ENCODE data around the gene RGS1. TPM values are rescaled to one million over a fixed set of nuclear protein-coding genes. Genes with fewer than 3 reads are reported as not detected.

Gene RGS1
- total RNA-seq, 5 donors from 2014 or later (not counting 1 experiment from before 2014, with no cell fraction given), result 7.1 to 439 (median 15.3) TPM

DNA sequence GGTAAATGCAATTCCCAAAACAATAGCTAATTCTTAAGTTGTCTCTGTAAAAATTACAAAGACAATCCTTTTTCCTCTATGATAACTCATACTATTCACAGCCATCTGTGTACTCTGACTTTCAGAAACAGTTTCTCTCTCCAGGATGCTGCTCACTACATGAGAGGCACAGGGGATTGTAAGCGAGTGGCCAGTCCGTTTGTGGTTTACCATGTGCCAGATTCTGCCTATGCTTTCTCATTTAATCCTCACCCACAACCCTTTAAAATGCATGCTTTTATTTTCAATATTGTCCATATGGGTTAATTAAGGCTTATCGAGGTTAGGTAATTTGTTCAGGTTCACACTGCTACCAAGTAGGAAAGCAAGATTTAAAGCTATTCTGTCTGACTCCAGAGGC, 23.0 kb downstream of the RGS1 start:
- ChIA-PET POLR2A (interaction anchor here in 1 of 2 donors (0.5 kb wide), 1 partner anchor 331 kb away, joined by 6 read pairs; no protein-coding TSS in a partner anchor), CTCF (interaction anchor here (0.6 to 1.4 kb wide), 5 partner anchors 15 to 126 kb away, joined by 3 to 4 read pairs (median 3); no protein-coding TSS in a partner anchor)

DNA sequence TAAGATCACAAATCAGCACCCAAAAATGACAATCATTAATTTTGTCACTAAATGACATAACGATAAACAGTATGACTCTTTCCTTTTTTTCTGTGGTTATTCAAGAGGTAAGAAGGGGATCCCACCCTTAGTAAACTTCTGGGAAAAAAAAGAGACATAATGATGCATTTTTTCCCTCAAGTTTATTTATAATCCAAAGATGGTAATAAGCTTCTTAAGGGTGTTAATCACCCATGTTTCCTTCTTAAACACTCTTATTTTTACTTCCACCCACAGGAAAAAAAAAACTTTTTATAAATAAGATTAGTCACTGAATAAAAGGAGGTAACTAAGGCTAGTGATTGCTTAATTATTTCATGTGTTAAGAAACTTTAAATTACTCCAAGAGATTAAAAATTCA, 24.7 kb downstream of the RGS1 start:
- no peak overlapping the region for H3K27ac ChIP-seq (ENCODE audit: low read length)
- no peaks in the 10 kb centered on the region for H3K27me3 ChIP-seq (replicated peaks in 1 of 2; ENCODE audit: control insufficient read depth in 2 of 2, extremely low read depth in 1 of 2, insufficient read depth in 2 of 2, low read length in 1 of 2)
- ATAC-seq (replicated peaks in 1 of 4) (no peak), DNase-seq (no peak)
- no peaks in the 10 kb centered on the region for H3K4me1 ChIP-seq (ENCODE audit: control insufficient read depth in 1 of 2, extremely low read depth in 1 of 2, insufficient read depth in 2 of 2, low read length in 2 of 2)
- H3K9me3 Mint-ChIP-seq, result no peaks in the 10 kb centered on the region
- no peak overlapping the region for H3K4me3 ChIP-seq (ENCODE audit: control insufficient read depth in 1 of 2, extremely low read depth in 1 of 2, low read length in 1 of 2)
- H3K9me3 ChIP-seq, result no peaks in the 10 kb centered on the region
- no peaks in the 10 kb centered on the region for H3K27me3 Mint-ChIP-seq
- POLR2A ChIA-PET, result no interaction called here
- no CpG with 5 or more reads among the region's 1 CpG for WGBS (ENCODE audit: insufficient coverage)
- CTCF ChIA-PET, result interaction anchor here in 1 of 2 donors (0.7 to 1.1 kb wide), 4 partner anchors 11 to 208 kb away, joined by 3 to 5 read pairs (median 4); no protein-coding TSS in a partner anchor
- H3K4me3 Mint-ChIP-seq, result no peak overlapping the region
- H3K4me1 Mint-ChIP-seq, result peaks cover 0 to 23% (median 0%) of the 10 kb centered on the region in 3 donors
- no peaks in the 10 kb centered on the region for H3K36me3 Mint-ChIP-seq
- H3K27ac Mint-ChIP-seq, result no peak overlapping the region
- no peaks in the 10 kb centered on the region for H3K36me3 ChIP-seq (ENCODE audit: control insufficient read depth in 2 of 2, extremely low read depth in 1 of 2, insufficient read depth in 1 of 2, low read length in 1 of 2)

More for the DNA sequence above, 23.0 kb downstream of the RGS1 start:
- no peaks in the 10 kb centered on the region for H3K9me3 Mint-ChIP-seq
- Histone ChIP-seq H3K4me1 (ENCODE audit: control insufficient read depth in 1 of 2, extremely low read depth in 1 of 2, insufficient read depth in 2 of 2, low read length in 2 of 2) (no peaks in the 10 kb centered on the region), H3K36me3 (ENCODE audit: control insufficient read depth in 2 of 2, extremely low read depth in 1 of 2, insufficient read depth in 1 of 2, low read length in 1 of 2) (no peaks in the 10 kb centered on the region), H3K27ac (ENCODE audit: low read length) (no peak overlapping the region), H3K9me3 (no peaks in the 10 kb centered on the region), H3K4me3 (ENCODE audit: control insufficient read depth in 1 of 2, extremely low read depth in 1 of 2, low read length in 1 of 2) (no peak overlapping the region), H3K27me3 (replicated peaks in 1 of 2; ENCODE audit: control insufficient read depth in 2 of 2, extremely low read depth in 1 of 2, insufficient read depth in 2 of 2, low read length in 1 of 2) (no peaks in the 10 kb centered on the region)
- H3K4me3 Mint-ChIP-seq, result no peak overlapping the region
- ATAC-seq (replicated peaks in 1 of 4), result no peak
- H3K36me3 Mint-ChIP-seq, result no peaks in the 10 kb centered on the region
- no peak overlapping the region for H3K27ac Mint-ChIP-seq
- no CpG with 5 or more reads among the region's 3 CpGs for WGBS (ENCODE audit: insufficient coverage)
- H3K27me3 Mint-ChIP-seq, result peaks cover 3 to 4% of the 10 kb centered on the region in 2 donors
- no peak for DNase-seq
- H3K4me1 Mint-ChIP-seq, result peaks cover 0 to 19% (median 0%) of the 10 kb centered on the region in 3 donors

DNA sequence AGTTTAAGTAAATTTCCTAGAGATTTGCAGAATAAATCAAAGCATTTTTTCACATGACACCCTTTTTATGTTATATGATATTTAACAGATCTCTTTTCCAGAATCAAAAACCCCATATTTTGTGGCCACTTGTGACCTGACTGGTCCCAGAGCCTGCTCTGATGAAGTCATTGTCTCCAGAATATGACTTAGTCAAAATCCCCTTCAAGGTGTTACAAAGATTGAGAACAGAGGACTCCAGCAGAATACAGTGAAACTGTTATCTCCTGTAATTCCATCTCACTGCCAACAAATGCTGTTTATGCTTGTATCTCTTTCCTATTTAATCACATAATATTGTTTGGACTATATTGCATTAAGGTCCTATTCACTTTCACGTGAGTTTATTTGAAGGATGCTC, 25.6 kb downstream of the RGS1 start:
- no peak overlapping the region for H3K4me3 Mint-ChIP-seq
- no peaks in the 10 kb centered on the region for H3K27me3 Mint-ChIP-seq
- H3K27me3 ChIP-seq (replicated peaks in 1 of 2; ENCODE audit: control insufficient read depth in 2 of 2, extremely low read depth in 1 of 2, insufficient read depth in 2 of 2, low read length in 1 of 2), result no peaks in the 10 kb centered on the region
- ATAC-seq (replicated peaks in 1 of 4) (peak in 1 of 4 experiments; percentile 51), DNase-seq (no peak)
- ChIA-PET POLR2A (no interaction called here), CTCF (no interaction called here)
- no peaks in the 10 kb centered on the region for H3K36me3 Mint-ChIP-seq
- no peak overlapping the region for H3K27ac Mint-ChIP-seq
- no peak overlapping the region for H3K4me3 ChIP-seq (ENCODE audit: control insufficient read depth in 1 of 2, extremely low read depth in 1 of 2, low read length in 1 of 2)
- H3K9me3 Mint-ChIP-seq, result no peaks in the 10 kb centered on the region
- H3K36me3 ChIP-seq (ENCODE audit: control insufficient read depth in 2 of 2, extremely low read depth in 1 of 2, insufficient read depth in 1 of 2, low read length in 1 of 2), result no peaks in the 10 kb centered on the region
- no peaks in the 10 kb centered on the region for H3K9me3 ChIP-seq
- no CpG with 5 or more reads among the region's 1 CpG for WGBS (ENCODE audit: insufficient coverage)
- peaks cover 0 to 25% (median 0%) of the 10 kb centered on the region in 3 donors for H3K4me1 Mint-ChIP-seq
- H3K27ac ChIP-seq (ENCODE audit: low read length), result no peak overlapping the region
- peaks cover 0 to 3% of the 10 kb centered on the region in 2 experiments for H3K4me1 ChIP-seq (ENCODE audit: control insufficient read depth in 1 of 2, extremely low read depth in 1 of 2, insufficient read depth in 2 of 2, low read length in 2 of 2)

DNA sequence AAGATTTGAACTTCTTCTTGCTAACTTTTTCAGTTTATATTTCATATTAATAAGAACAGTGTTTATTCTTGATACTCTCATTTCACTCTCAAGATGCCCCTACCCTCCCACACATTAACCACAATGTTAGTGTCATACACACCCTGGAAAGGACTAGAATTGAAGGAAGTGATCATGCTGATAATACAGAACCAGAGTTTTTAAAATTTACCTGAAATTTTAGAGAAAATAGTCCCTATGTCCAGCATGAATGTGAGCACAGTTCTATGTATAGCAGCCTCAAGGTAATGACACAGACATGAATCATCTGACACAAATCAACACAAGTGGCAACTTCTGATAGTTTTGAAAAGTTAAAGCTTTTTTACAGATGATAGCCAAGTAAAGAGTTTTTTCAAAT, 26.0 kb downstream of the RGS1 start:
- H3K4me1 ChIP-seq (ENCODE audit: control insufficient read depth in 1 of 2, extremely low read depth in 1 of 2, insufficient read depth in 2 of 2, low read length in 2 of 2), result peaks cover 0 to 3% of the 10 kb centered on the region in 2 experiments
- H3K4me3 Mint-ChIP-seq, result no peak overlapping the region

DNA sequence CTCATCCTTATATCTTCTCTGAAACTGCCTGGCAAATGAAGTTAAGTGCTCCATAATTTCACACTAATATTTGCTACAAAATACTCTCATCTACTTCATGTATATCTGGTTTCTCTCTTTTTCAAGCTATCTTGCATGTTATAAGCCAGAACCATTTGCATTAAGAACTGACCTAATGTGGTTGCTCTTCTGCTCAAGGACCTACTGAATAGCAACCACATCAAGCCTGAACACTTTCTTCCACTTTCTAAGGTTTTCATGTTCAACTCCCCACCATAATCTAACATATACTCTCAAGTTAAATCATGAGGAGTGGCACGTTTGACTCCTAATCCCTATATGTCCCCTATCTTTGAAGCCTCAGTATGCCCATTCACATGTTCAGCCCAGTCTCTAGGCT, 27.2 kb downstream of the RGS1 start:
- peaks cover 0 to 3% of the 10 kb centered on the region in 2 experiments for H3K4me1 ChIP-seq (ENCODE audit: control insufficient read depth in 1 of 2, extremely low read depth in 1 of 2, insufficient read depth in 2 of 2, low read length in 2 of 2)
- no peak overlapping the region for H3K27ac Mint-ChIP-seq
- H3K36me3 ChIP-seq (ENCODE audit: control insufficient read depth in 2 of 2, extremely low read depth in 1 of 2, insufficient read depth in 1 of 2, low read length in 1 of 2), result no peaks in the 10 kb centered on the region
- no peak overlapping the region for H3K4me3 ChIP-seq (ENCODE audit: control insufficient read depth in 1 of 2, extremely low read depth in 1 of 2, low read length in 1 of 2)
- no peaks in the 10 kb centered on the region for H3K9me3 ChIP-seq
- H3K4me3 Mint-ChIP-seq, result no peak overlapping the region
- H3K27me3 Mint-ChIP-seq, result no peaks in the 10 kb centered on the region
- peaks cover 0 to 25% (median 0%) of the 10 kb centered on the region in 3 donors for H3K4me1 Mint-ChIP-seq
- ChIA-PET POLR2A (no interaction called here), CTCF (interaction anchor here in 1 of 2 donors (1.6 kb wide), 1 partner anchor 128 kb away, joined by 3 read pairs; no protein-coding TSS in a partner anchor)
- DNase-seq (no peak), ATAC-seq (replicated peaks in 1 of 4) (no peak)
- WGBS (ENCODE audit: insufficient coverage), result 40% methylated on average over 1 of the region's 1 CpG
- no peaks in the 10 kb centered on the region for H3K36me3 Mint-ChIP-seq
- no peaks in the 10 kb centered on the region for H3K9me3 Mint-ChIP-seq
- no peaks in the 10 kb centered on the region for H3K27me3 ChIP-seq (replicated peaks in 1 of 2; ENCODE audit: control insufficient read depth in 2 of 2, extremely low read depth in 1 of 2, insufficient read depth in 2 of 2, low read length in 1 of 2)
- H3K27ac ChIP-seq (ENCODE audit: low read length), result no peak overlapping the region

More for the DNA sequence above, 26.0 kb downstream of the RGS1 start:
- POLR2A ChIA-PET, result no interaction called here
- Histone ChIP-seq H3K4me3 (ENCODE audit: control insufficient read depth in 1 of 2, extremely low read depth in 1 of 2, low read length in 1 of 2) (no peak overlapping the region), H3K9me3 (no peaks in the 10 kb centered on the region), H3K27me3 (replicated peaks in 1 of 2; ENCODE audit: control insufficient read depth in 2 of 2, extremely low read depth in 1 of 2, insufficient read depth in 2 of 2, low read length in 1 of 2) (no peaks in the 10 kb centered on the region), H3K36me3 (ENCODE audit: control insufficient read depth in 2 of 2, extremely low read depth in 1 of 2, insufficient read depth in 1 of 2, low read length in 1 of 2) (no peaks in the 10 kb centered on the region), H3K27ac (ENCODE audit: low read length) (no peak overlapping the region)
- H3K27me3 Mint-ChIP-seq, result no peaks in the 10 kb centered on the region
- H3K27ac Mint-ChIP-seq, result no peak overlapping the region
- DNase-seq (no peak), ATAC-seq (replicated peaks in 1 of 4) (no peak)
- H3K36me3 Mint-ChIP-seq, result no peaks in the 10 kb centered on the region
- H3K9me3 Mint-ChIP-seq, result no peaks in the 10 kb centered on the region
- CTCF ChIA-PET, result no interaction called here
- H3K4me1 Mint-ChIP-seq, result peaks cover 0 to 25% (median 0%) of the 10 kb centered on the region in 3 donors

DNA sequence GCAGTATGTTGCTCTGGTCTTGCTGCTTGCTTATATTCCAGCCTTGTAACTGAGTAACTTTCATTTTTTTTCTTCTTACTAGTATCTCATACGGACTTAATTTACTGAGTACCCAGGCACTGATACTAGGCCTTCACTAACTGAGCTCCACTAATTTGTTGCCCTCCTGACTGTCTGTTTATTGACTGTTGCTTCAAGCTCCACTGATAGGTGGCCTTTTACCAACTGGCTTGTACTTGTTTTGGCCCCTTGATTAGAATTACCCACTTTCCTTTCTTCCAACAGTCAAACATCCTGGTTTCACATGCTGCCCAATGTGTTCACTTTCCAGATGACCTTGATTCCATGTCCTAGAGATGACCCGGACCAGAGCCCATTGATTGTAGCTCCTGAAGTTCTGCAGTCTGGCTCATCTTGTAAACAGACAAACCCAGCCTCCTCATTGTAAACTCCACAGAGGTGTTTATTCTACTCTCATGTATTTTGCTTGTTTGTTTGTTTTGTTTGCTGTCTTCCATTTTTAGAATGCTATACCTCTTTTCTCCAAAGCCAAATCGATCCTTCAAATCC, 27.7 kb downstream of the RGS1 start:
- H3K36me3 Mint-ChIP-seq, result no peaks in the 10 kb centered on the region
- Histone ChIP-seq H3K9me3 (no peaks in the 10 kb centered on the region), H3K36me3 (ENCODE audit: control insufficient read depth in 2 of 2, extremely low read depth in 1 of 2, insufficient read depth in 1 of 2, low read length in 1 of 2) (no peaks in the 10 kb centered on the region), H3K27me3 (replicated peaks in 1 of 2; ENCODE audit: control insufficient read depth in 2 of 2, extremely low read depth in 1 of 2, insufficient read depth in 2 of 2, low read length in 1 of 2) (no peaks in the 10 kb centered on the region), H3K27ac (ENCODE audit: low read length) (no peak overlapping the region), H3K4me1 (ENCODE audit: control insufficient read depth in 1 of 2, extremely low read depth in 1 of 2, insufficient read depth in 2 of 2, low read length in 2 of 2) (peaks cover 0 to 3% of the 10 kb centered on the region in 2 experiments), H3K4me3 (ENCODE audit: control insufficient read depth in 1 of 2, extremely low read depth in 1 of 2, low read length in 1 of 2) (no peak overlapping the region)
- ChIA-PET POLR2A (no interaction called here), CTCF (interaction anchor here (1.3 to 1.6 kb wide), 2 partner anchors 126 to 128 kb away, joined by 3 to 4 read pairs; no protein-coding TSS in a partner anchor)
- DNase-seq (no peak), ATAC-seq (replicated peaks in 1 of 4) (no peak)
- H3K4me3 Mint-ChIP-seq, result no peak overlapping the region
- no peaks in the 10 kb centered on the region for H3K9me3 Mint-ChIP-seq
- H3K27ac Mint-ChIP-seq, result peak overlapping the region in 1 of 2 donors; percentile 1
- WGBS (ENCODE audit: insufficient coverage), result 87% methylated on average over 3 of the region's 3 CpGs
- no peaks in the 10 kb centered on the region for H3K27me3 Mint-ChIP-seq
- H3K4me1 Mint-ChIP-seq, result peaks cover 0 to 25% (median 0%) of the 10 kb centered on the region in 3 donors

All from T-cell (primary cell).